HFF-Myc (cell line): ENCODE measurements around the gene LRRC63.
A peak's percentile ranks its signal among the peaks of the same experiment; 100 is the strongest.

Experiments
- DNase-seq: peaks from one replicate; pipeline ENCODE4 v3.0.0-alpha.2; 2011; ENCODE audit warnings: low read depth; ENCODE audit errors: extremely low read depth
- H3K4me3 ChIP-seq: replicated peaks from 2 replicates; pipeline ENCODE4 v1.5.1; 2011; ENCODE audit warnings: low read depth, mild to moderate bottlenecking, control low read depth, low read length
- CTCF ChIP-seq: IDR thresholded peaks from 2 replicates; pipeline ENCODE4 v1.5.1; 2012; ENCODE audit warnings: mild to moderate bottlenecking, low read depth, low read length, control low read depth; ENCODE audit errors: missing control alignments

LRRC63 gene

GRCh38 chr13:46181377-46181839 is 30.3 kb upstream of the LRRC63 start:
- no peak for DNase-seq
- H3K4me3 ChIP-seq, result no peak overlapping the region

GRCh38 chr13:46181840-46182490 is 29.8 kb upstream of the LRRC63 start, which contains the start of gene LCP1:
LCP1 (minus strand) TSS chr13:46182177; CDS start chr13:46159662, 22,515 bp downstream.
- no peak within 1 kb of the TSS for H3K4me3 ChIP-seq
- DNase-seq, result no peak
- TF ChIP-seq CTCF, result no peak

More at GRCh38 chr13:46181377-46181839, 30.3 kb upstream of the LRRC63 start:
- no peak for TF ChIP-seq CTCF

GRCh38 chr13:46182491-46182877 is 29.2 kb upstream of the LRRC63 start:
- TF ChIP-seq CTCF, result no peak
- H3K4me3 ChIP-seq, result no peak overlapping the region
- DNase-seq, result no peak

GRCh38 chr13:46183018-46183946 is 28.4 kb upstream of the LRRC63 start:
- DNase-seq, result no peak
- H3K4me3 ChIP-seq, result no peak overlapping the region
- TF ChIP-seq CTCF, result no peak

- peak; percentile 65 for TF ChIP-seq CTCF
- DNase-seq, result no peak
- H3K4me3 ChIP-seq, result no peak overlapping the region
Measured at GRCh38 chr13:46184277-46184699, 27.4 kb upstream of the LRRC63 start.

- H3K4me3 ChIP-seq, result no peak overlapping the region
- DNase-seq, result no peak
- TF ChIP-seq CTCF, result no peak
Measured at GRCh38 chr13:46185634-46186033, 26.1 kb upstream of the LRRC63 start.
